GM19240 (cell line): ENCODE data around the gene GIPC3.
"Not testable (repeated sequence)": the region's sequence is repeated elsewhere in the genome, so short reads cannot be mapped to it uniquely, and the experiment has no call there.

Source experiments
- DNase-seq: peaks from one replicate; pipeline ENCODE4 v3.0.0; 2011; ENCODE audit warnings: low spot score; ENCODE audit not compliant: insufficient read length

GIPC3 gene

GRCh38 chr19:3550947-3551791 is 34.1 kb upstream of the GIPC3 start:
- DNase-seq, result no peak

- no peak for DNase-seq
These were observed 33.5 kb upstream of the GIPC3 start for GRCh38 chr19:3551792-3552095.

GRCh38 chr19:3554254-3555083 is 30.8 kb upstream of the GIPC3 start:
- DNase-seq, result no peak

- DNase-seq, result no peak
These were observed 29.4 kb upstream of the GIPC3 start for GRCh38 chr19:3555653-3556422.

- no peak for DNase-seq
These were observed 28.8 kb upstream of the GIPC3 start for GRCh38 chr19:3556423-3556977.

- no peak for DNase-seq
These were observed 28.3 kb upstream of the GIPC3 start for GRCh38 chr19:3556978-3557460.

- DNase-seq, result peak; percentile 99
These were observed 27.6 kb upstream of the GIPC3 start, which contains the start of gene MFSD12 for GRCh38 chr19:3557461-3558248. MFSD12 (minus strand) TSS chr19:3557586; CDS start chr19:3557403, 183 bp downstream.

GRCh38 chr19:3563709-3564524 is 21.4 kb upstream of the GIPC3 start:
- DNase-seq, result no peak

GRCh38 chr19:3565139-3565538 is 20.1 kb upstream of the GIPC3 start:
- no peak for DNase-seq

GRCh38 chr19:3570042-3570441 is 15.2 kb upstream of the GIPC3 start:
- DNase-seq, result not testable (repeated sequence)

- DNase-seq, result no peak
These were observed 14.7 kb upstream of the GIPC3 start for GRCh38 chr19:3570606-3571011.

- DNase-seq, result peak; percentile 98
These were observed 13.0 kb upstream of the GIPC3 start for GRCh38 chr19:3572132-3572854.

- no peak for DNase-seq
These were observed 12.5 kb upstream of the GIPC3 start, which contains the start of gene HMG20B for GRCh38 chr19:3572855-3573161. HMG20B (plus strand) TSS chr19:3572944; CDS start chr19:3573310, 366 bp downstream.

- DNase-seq, result no peak
These were observed 12.0 kb upstream of the GIPC3 start for GRCh38 chr19:3573162-3573857.

GRCh38 chr19:3573858-3574637 is 11.2 kb upstream of the GIPC3 start:
- peak; percentile 79 for DNase-seq

- no peak for DNase-seq
These were observed 10.0 kb upstream of the GIPC3 start for GRCh38 chr19:3575260-3575741.

GRCh38 chr19:3575949-3576673 is 9.2 kb upstream of the GIPC3 start:
- DNase-seq, result no peak
